MCF 10A (cell line): Measurements from ENCODE around the gene TMEM187. TPM values are rescaled to one million over a fixed set of nuclear protein-coding genes. Genes with fewer than 3 reads are reported as not detected.

Experiments used
- BruUV-seq: library from RNA; stranded (reverse); fragments of 400-500 nt; replicated peaks from 2 replicates; lab custom pipeline; 2021; lab: Mats Ljungman, UMichigan
- CTCF ChIA-PET: fragments of 300-600 bp; sonication (Branson Sonifier 250); formaldehyde crosslinking; extraction: SDS; loops from one replicate; lab custom pipeline; 2021; ENCODE audit warnings: antibody characterized with exemption, inconsistent platforms; lab: Yijun Ruan, JAX
- POLR2A ChIA-PET: fragments of 300-600, 350-650 bp; sonication (Branson Sonifier 250); formaldehyde crosslinking; extraction: SDS; loops from one replicate; lab custom pipeline; 2020; ENCODE audit warnings: antibody characterized with exemption, inconsistent platforms; lab: Yijun Ruan, JAX
- DNase-seq: peaks from one replicate; pipeline ENCODE4 v3.0.0-alpha.2; 2018; ENCODE audit not compliant: unreplicated experiment
- H3K27ac Mint-ChIP-seq: one replicate; pipeline ENCODE4 v1.8.0; 2022; ENCODE audit warnings: mild to moderate bottlenecking, low read depth, mixed read lengths; ENCODE audit not compliant: unreplicated experiment
- H3K27me3 Mint-ChIP-seq: one replicate; pipeline ENCODE4 v1.8.0; 2022; ENCODE audit warnings: mixed read lengths; ENCODE audit not compliant: insufficient read depth, unreplicated experiment
- H3K36me3 Mint-ChIP-seq: one replicate; pipeline ENCODE4 v1.8.0; 2022; ENCODE audit warnings: mild to moderate bottlenecking, moderate library complexity, mixed read lengths; ENCODE audit not compliant: insufficient read depth, unreplicated experiment
- H3K4me1 Mint-ChIP-seq: one replicate; pipeline ENCODE4 v1.8.0; 2022; ENCODE audit warnings: mixed read lengths; ENCODE audit not compliant: insufficient read depth, unreplicated experiment
- H3K4me3 Mint-ChIP-seq: one replicate; pipeline ENCODE4 v1.8.0; 2022; ENCODE audit warnings: mild to moderate bottlenecking, moderate library complexity, mixed read lengths; ENCODE audit not compliant: unreplicated experiment
- H3K9me3 Mint-ChIP-seq: one replicate; pipeline ENCODE4 v1.8.0; 2022; ENCODE audit warnings: mixed read lengths; ENCODE audit not compliant: unreplicated experiment
- CTCF ChIP-seq: fragments of 200-600 bp; IDR thresholded peaks from one replicate; pipeline ENCODE4 v1.8.0; 2022; ENCODE audit warnings: antibody characterized with exemption, mild to moderate bottlenecking; ENCODE audit not compliant: unreplicated experiment
- intact Hi-C: fragments of 100-400 bp; cut with micrococcal nuclease; formaldehyde crosslinking; loops from 2 replicates; pipeline ENCODE4 v1.14.1; 2022
- total RNA-seq: library from RNA; stranded (reverse); gene quantifications from 2 replicates; pipeline ENCODE4 v1.2.3, GENCODE V29; 2022

The TMEM187 gene
- total RNA-seq, 1 experiment from 2014 or later, result 9.3 TPM

DNA sequence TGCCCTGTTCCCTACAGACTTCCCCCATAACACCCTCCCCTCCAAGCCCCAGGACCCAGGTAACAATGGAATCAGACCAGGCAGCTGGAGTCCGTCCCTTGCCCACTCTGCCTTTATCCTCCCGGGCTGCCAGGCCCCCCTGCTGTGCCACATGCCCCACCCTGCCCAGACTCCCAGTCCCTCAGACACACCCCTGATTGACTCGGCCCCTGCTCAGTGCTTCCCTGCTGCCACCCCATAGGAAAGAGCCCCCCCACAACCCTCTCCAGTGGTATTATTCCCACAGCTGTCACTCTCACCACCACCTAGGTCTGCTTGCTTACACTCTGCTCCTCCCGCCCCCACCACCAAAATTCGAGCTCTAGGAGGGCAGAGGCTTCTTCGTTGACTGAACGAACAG, 33.0 kb upstream of the TMEM187 start:
- POLR2A ChIA-PET, result no interaction called here
- Mint-ChIP-seq H3K9me3 (no peaks in the 10 kb centered on the region), H3K4me1 (no peaks in the 10 kb centered on the region), H3K36me3 (no peaks in the 10 kb centered on the region), H3K4me3 (no peak overlapping the region), H3K27me3 (peaks cover 40% of the 10 kb centered on the region), H3K27ac (no peak overlapping the region)
- no TSS peak for BruUV-seq
- DNase-seq, result no peak
- intact Hi-C loops, result no loop called here
- CTCF ChIA-PET, result interaction anchor here (0.6 to 1.8 kb wide), 4 partner anchors 13 to 176 kb away, joined by 3 to 11 read pairs (median 4); no protein-coding TSS in a partner anchor
- no peak for TF ChIP-seq CTCF

DNA sequence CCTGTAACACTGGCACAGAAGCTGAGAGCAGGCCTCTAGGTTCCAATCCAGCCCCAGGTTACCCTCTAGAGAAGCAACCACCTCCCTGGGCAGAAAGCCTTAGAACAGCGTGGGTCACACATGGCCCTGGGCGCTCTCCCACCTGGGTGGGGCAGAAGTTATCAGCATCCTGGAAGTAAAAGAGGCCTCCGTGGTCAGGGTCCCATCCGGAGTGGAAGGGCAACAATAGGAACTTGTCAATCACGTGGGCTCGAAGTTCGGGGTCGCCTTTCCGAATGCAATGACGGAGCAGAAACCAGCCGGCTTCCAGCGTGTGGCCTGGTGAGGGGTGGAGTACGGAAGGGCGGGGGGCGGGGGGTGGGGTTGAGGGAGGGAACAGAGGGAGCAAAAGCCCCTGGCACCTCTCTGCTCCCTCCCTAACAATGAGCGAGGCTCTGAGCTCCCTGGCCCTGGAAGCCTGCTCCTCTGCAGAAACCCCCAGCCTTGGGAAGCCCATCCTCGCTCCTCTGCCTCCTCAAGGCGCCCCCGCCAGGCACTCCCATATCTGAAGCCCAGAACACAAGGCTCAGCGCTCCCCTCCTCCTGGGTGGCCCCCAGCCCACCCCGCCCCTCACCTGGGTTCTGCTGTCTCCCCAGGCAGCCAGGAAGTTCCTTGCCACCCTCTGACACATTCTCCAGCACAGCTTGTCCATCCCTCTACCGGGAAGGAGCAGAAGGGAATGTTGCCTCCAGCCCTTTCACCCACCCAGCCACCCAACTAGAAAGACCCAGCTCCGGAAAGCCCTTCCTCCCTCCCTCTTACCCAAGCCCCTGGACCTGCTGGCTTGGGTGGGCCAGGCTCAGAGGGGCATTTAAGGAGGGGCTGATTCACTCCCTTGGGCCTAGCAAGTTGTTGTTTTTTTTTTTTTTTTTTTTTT, 31.0 kb upstream of the TMEM187 start:
- no peaks in the 10 kb centered on the region for H3K9me3 Mint-ChIP-seq
- DNase-seq, result no peak
- no peak overlapping the region for H3K27ac Mint-ChIP-seq
- H3K27me3 Mint-ChIP-seq, result peaks cover 35% of the 10 kb centered on the region
- H3K4me3 Mint-ChIP-seq, result no peak overlapping the region
- no TSS peak for BruUV-seq
- CTCF ChIA-PET, result no interaction called here
- no peaks in the 10 kb centered on the region for H3K4me1 Mint-ChIP-seq
- intact Hi-C loops, result no loop called here
- H3K36me3 Mint-ChIP-seq, result no peaks in the 10 kb centered on the region
- POLR2A ChIA-PET, result no interaction called here
- no peak for TF ChIP-seq CTCF

DNA sequence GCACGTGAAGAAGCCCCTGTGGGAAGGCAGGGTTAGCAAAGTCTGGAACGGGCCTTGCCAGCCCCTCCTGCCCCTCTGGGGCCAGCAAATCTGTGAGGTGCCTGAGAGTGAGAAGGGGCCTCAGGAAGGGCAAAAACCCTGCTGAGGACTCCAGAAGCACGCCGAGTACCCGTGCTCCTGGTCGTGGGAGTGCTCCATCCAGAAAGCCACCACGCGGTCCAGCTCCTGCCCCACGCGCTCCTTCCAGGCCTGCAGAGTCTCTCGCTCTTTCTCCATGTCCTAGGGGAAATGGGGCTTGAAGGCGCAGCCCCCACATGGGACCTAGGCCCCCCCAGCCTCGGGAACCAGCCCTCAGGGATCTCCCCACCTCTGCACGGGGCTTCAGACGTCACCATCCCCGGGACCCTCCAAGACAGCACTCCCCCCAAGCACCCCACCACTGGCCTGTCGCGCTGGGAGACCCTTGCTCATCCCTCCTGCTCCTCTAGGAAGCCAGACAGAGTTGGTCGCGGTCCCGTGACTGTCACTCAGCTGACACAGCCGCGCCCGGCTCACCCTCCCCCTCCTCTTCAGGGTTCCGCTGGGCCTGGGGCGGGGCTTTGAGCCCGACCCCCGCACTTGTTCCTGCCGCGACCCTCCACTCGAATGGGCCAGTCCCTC, 28.3 kb upstream of the TMEM187 start, which contains the start of gene RENBP:
Gene RENBP (minus strand): TSS at position 504 of the 660 bp plus-strand sequence. CDS start 33 bp downstream, at position 471.
- Mint-ChIP-seq H3K4me3 (no peak within 1 kb of the TSS), H3K36me3 (peaks cover 20% of the 10 kb centered on the region), H3K4me1 (no peaks in the 10 kb centered on the region), H3K27me3 (peaks cover 16% of the 10 kb centered on the region), H3K27ac (no peak within 1 kb of the TSS), H3K9me3 (no peaks in the 10 kb centered on the region)
- no peak for TF ChIP-seq CTCF
- ChIA-PET POLR2A (no interaction called here), CTCF (interaction anchor here (0.6 to 4.5 kb wide), 3 partner anchors 20 to 124 kb away, joined by 3 to 38 read pairs (median 4); no protein-coding TSS in a partner anchor)
- no peak for DNase-seq
- BruUV-seq, result no TSS peak
- intact Hi-C loops, result no loop called here

DNA sequence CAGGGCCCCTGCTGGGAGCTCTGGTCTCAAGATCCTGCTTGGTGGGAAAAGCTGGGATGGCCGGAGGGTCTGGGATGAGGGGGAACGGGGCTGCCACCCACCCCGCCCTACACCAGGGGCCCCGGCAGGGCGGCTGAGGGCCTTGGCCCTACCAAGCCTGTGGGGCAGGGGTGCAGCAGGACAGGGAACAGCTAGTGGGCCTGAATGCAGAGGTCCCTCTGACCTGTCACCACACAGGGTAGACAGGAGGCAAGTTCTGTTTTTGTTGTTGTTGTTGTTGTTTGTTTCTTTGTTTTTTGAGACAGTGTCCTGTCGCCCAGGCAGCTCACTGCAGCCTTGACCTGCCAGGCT, 27.8 kb upstream of the TMEM187 start:
- intact Hi-C loops, result no loop called here
- no peak for DNase-seq
- POLR2A ChIA-PET, result interaction anchor here (0.6 kb wide), 1 partner anchor 23 kb away, joined by 3 read pairs; no protein-coding TSS in a partner anchor
- H3K4me1 Mint-ChIP-seq, result no peaks in the 10 kb centered on the region
- H3K36me3 Mint-ChIP-seq, result peaks cover 25% of the 10 kb centered on the region
- no peak for TF ChIP-seq CTCF
- H3K27ac Mint-ChIP-seq, result no peak overlapping the region
- H3K4me3 Mint-ChIP-seq, result no peak overlapping the region
- CTCF ChIA-PET, result interaction anchor here (0.6 to 4.5 kb wide), 7 partner anchors 19 to 589 kb away, joined by 3 to 38 read pairs (median 5); partner anchors contain the start of gene PLXNB3
- no peaks in the 10 kb centered on the region for H3K9me3 Mint-ChIP-seq
- no TSS peak for BruUV-seq
- H3K27me3 Mint-ChIP-seq, result peaks cover 11% of the 10 kb centered on the region
